Neuron (in vitro differentiated cells): Measurements from ENCODE around the gene TMEM255B.
"Not testable (repeated sequence)": the region's sequence is repeated elsewhere in the genome, so short reads cannot be mapped to it uniquely, and the experiment has no call there.

Experiments used
- H2AFZ ChIP-seq: one replicate; pipeline ENCODE4 v1.6.1; 2013; ENCODE audit warnings: low read depth, mild to moderate bottlenecking, inconsistent platforms, low read length, moderate library complexity
- H3K27me3 ChIP-seq: one replicate; pipeline ENCODE4 v1.6.1; 2013; ENCODE audit warnings: low read length; ENCODE audit not compliant: insufficient read depth
- H3K36me3 ChIP-seq: one replicate; pipeline ENCODE4 v1.6.1; 2013; ENCODE audit warnings: low read length; ENCODE audit not compliant: insufficient read depth
- H3K4me1 ChIP-seq: one replicate; pipeline ENCODE4 v1.6.1; 2013; ENCODE audit warnings: low read length; ENCODE audit not compliant: insufficient read depth
- H3K4me3 ChIP-seq: 2 replicates; pipeline ENCODE4 v1.5.1; 2013; ENCODE audit warnings: mild to moderate bottlenecking, low read length, moderate library complexity
- H3K9me3 ChIP-seq: one replicate; pipeline ENCODE4 v1.6.1; 2013; ENCODE audit warnings: low read length

TMEM255B gene

GRCh38 chr13:113794764-113795173 lies 35.7 kb downstream of the TMEM255B start:
- no peaks in the 10 kb centered on the region for H3K4me1 ChIP-seq
- H3K27me3 ChIP-seq: no peaks in the 10 kb centered on the region
- no peak overlapping the region for H2AFZ ChIP-seq
- no peaks in the 10 kb centered on the region for H3K9me3 ChIP-seq
- no peak overlapping the region for H3K4me3 ChIP-seq
- H3K36me3 ChIP-seq: no peaks in the 10 kb centered on the region

GRCh38 chr13:113795362-113795761 lies 36.3 kb downstream of the TMEM255B start:
- not testable (repeated sequence) for H3K36me3 ChIP-seq, H3K4me1 ChIP-seq, H3K9me3 ChIP-seq, H2AFZ ChIP-seq, H3K27me3 ChIP-seq, H3K4me3 ChIP-seq

GRCh38 chr13:113796211-113796963 lies 37.4 kb downstream of the TMEM255B start:
- H3K4me3 ChIP-seq: no peak overlapping the region
- H3K36me3 ChIP-seq: no peaks in the 10 kb centered on the region
- H3K9me3 ChIP-seq: no peaks in the 10 kb centered on the region
- no peak overlapping the region for H2AFZ ChIP-seq
- H3K27me3 ChIP-seq: no peaks in the 10 kb centered on the region
- no peaks in the 10 kb centered on the region for H3K4me1 ChIP-seq

GRCh38 chr13:113796964-113797676 lies 38.1 kb downstream of the TMEM255B start:
- Histone ChIP-seq H3K36me3 (no peaks in the 10 kb centered on the region), H2AFZ (no peak overlapping the region), H3K4me1 (peaks cover 7% of the 10 kb centered on the region), H3K27me3 (no peaks in the 10 kb centered on the region), H3K9me3 (no peaks in the 10 kb centered on the region), H3K4me3 (no peak overlapping the region)

- Histone ChIP-seq H3K9me3 (no peaks in the 10 kb centered on the region), H3K4me3 (no peak overlapping the region), H3K27me3 (no peaks in the 10 kb centered on the region), H3K36me3 (no peaks in the 10 kb centered on the region), H2AFZ (no peak overlapping the region), H3K4me1 (peaks cover 7% of the 10 kb centered on the region)
Measured at GRCh38 chr13:113798200-113798811, 39.3 kb downstream of the TMEM255B start.

GRCh38 chr13:113800576-113800926 lies 41.5 kb downstream of the TMEM255B start:
- Histone ChIP-seq H3K27me3 (no peaks in the 10 kb centered on the region), H3K36me3 (no peaks in the 10 kb centered on the region), H3K9me3 (no peaks in the 10 kb centered on the region), H3K4me1 (peaks cover 7% of the 10 kb centered on the region), H3K4me3 (no peak overlapping the region), H2AFZ (no peak overlapping the region)

GRCh38 chr13:113801289-113801961 lies 42.4 kb downstream of the TMEM255B start:
- H3K27me3 ChIP-seq: no peaks in the 10 kb centered on the region
- no peaks in the 10 kb centered on the region for H3K36me3 ChIP-seq
- H2AFZ ChIP-seq: no peak overlapping the region
- no peak overlapping the region for H3K4me3 ChIP-seq
- no peaks in the 10 kb centered on the region for H3K9me3 ChIP-seq
- peaks cover 7% of the 10 kb centered on the region for H3K4me1 ChIP-seq

- Histone ChIP-seq H2AFZ (peak overlapping the region; percentile 16), H3K27me3 (no peaks in the 10 kb centered on the region), H3K4me1 (peaks cover 7% of the 10 kb centered on the region), H3K9me3 (peaks cover 2% of the 10 kb centered on the region), H3K36me3 (no peaks in the 10 kb centered on the region), H3K4me3 (no peak overlapping the region)
Measured at GRCh38 chr13:113802090-113802531, 43.1 kb downstream of the TMEM255B start.

- H3K36me3 ChIP-seq: no peaks in the 10 kb centered on the region
- H3K9me3 ChIP-seq: peaks cover 7% of the 10 kb centered on the region
- peaks cover 7% of the 10 kb centered on the region for H3K4me1 ChIP-seq
- no peak overlapping the region for H2AFZ ChIP-seq
- H3K27me3 ChIP-seq: no peaks in the 10 kb centered on the region
- H3K4me3 ChIP-seq: no peak overlapping the region
Measured at GRCh38 chr13:113802761-113803160, 43.7 kb downstream of the TMEM255B start.

GRCh38 chr13:113803409-113804016 lies 44.5 kb downstream of the TMEM255B start:
- no peak overlapping the region for H3K4me3 ChIP-seq
- no peaks in the 10 kb centered on the region for H3K27me3 ChIP-seq
- peaks cover 12% of the 10 kb centered on the region for H3K9me3 ChIP-seq
- H2AFZ ChIP-seq: no peak overlapping the region
- H3K4me1 ChIP-seq: peaks cover 7% of the 10 kb centered on the region
- H3K36me3 ChIP-seq: no peaks in the 10 kb centered on the region

GRCh38 chr13:113804017-113804702 lies 45.1 kb downstream of the TMEM255B start:
- H3K4me1 ChIP-seq: peaks cover 7% of the 10 kb centered on the region
- no peak overlapping the region for H2AFZ ChIP-seq
- no peak overlapping the region for H3K4me3 ChIP-seq
- H3K27me3 ChIP-seq: no peaks in the 10 kb centered on the region
- H3K36me3 ChIP-seq: no peaks in the 10 kb centered on the region
- H3K9me3 ChIP-seq: peaks cover 16% of the 10 kb centered on the region

- H2AFZ ChIP-seq: no peak overlapping the region
- H3K4me1 ChIP-seq: peaks cover 7% of the 10 kb centered on the region
- peaks cover 21% of the 10 kb centered on the region for H3K9me3 ChIP-seq
- H3K4me3 ChIP-seq: no peak overlapping the region
- H3K36me3 ChIP-seq: no peaks in the 10 kb centered on the region
- H3K27me3 ChIP-seq: no peaks in the 10 kb centered on the region
Measured at GRCh38 chr13:113804703-113805430, 45.8 kb downstream of the TMEM255B start.
